ENCODE results near the gene TNFRSF14.
"Not testable (repeated sequence)": the region's sequence is repeated elsewhere in the genome, so short reads cannot be mapped to it uniquely, and the experiment has no call there.

Gene TNFRSF14

DNA sequence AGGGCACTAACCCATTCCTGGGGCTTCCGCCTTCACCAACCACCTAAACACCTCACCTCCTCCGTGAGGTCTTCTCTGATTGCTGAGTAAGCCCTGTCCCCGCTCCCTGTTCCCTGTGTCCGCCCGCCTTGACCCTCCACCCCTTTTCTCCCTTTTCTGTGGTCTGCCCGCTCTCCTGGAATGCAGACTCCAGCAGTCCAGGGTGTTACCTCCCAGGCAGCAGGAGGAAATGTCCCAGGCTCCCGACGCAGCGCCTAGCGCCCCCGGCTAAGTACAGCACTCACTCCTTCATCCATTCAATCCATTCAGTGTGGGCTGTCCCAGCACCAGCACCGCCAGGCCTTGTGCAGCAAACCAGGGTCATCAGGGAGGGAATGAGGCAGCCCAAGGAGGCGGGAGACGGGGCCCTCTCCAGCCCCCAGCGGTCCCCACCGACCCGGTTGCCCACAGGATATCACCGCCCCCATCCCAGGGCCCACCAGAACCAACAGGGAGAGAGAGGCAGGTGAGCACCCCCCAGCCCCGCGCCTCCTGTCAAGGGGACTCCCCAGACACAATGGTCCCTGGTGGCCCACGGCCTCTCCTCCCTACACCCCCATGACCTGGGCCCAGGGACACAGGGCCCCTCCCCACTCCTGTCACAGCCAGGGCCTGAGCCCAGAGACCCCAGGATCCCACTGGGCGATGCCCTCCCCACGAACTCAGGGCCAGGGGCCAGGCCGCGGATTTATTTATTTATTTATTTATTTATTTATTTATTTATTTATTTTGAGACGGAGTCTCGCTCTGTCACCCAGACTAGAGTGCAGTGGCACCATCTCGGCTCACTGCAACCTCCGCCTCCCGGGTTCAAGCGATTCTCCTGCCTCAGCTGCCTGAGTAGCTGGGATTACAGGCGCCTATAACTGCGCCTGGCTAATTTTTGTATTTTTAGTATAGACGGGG is 10.2 kb downstream of the TNFRSF14 start:
- H3K4me2 ChIP-seq (ENCODE audit: low read length), result no peak overlapping the region
- H3K36me3 ChIP-seq (ENCODE audit: control insufficient read depth, low read length), result no peaks in the 10 kb centered on the region

DNA sequence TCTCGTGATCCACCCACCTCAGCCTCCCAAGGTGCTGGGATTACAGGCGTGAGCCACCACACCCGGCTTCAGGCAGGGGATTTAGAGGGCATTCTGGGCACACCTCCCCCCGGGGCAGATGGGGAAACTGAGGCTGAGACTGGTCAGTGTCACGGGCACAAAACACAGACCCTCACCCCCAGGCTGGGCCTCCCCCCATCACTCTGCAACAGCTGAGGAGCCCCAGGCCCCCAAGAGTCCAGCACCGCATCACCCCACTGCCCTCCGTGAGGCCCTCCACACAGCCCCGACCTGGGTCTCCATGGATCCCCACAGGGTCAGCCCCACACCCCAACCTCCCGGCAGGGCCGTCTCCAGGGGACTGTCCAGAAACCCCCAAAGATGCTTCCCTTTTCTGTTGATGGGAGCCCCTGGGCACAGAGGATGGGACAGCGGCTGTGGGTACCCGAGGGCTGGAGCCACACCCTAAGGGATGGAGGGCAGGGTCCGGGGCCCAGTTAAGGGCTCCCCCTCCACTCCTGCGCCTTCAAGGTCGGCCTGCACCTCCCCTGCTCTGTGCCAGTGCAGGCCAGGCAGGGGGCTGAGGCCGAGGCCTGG is 11.0 kb downstream of the TNFRSF14 start:
- Histone ChIP-seq H4K20me1 (ENCODE audit: control insufficient read depth, insufficient read depth, low read depth, low read length) (no peaks in the 10 kb centered on the region), H3F3A (ENCODE audit: control insufficient read depth, insufficient read depth) (no peaks in the 10 kb centered on the region), H3K4me2 (ENCODE audit: low read length) (no peak overlapping the region), H3K79me2 (ENCODE audit: control insufficient read depth, low read length) (no peaks in the 10 kb centered on the region), H3K27ac (ENCODE audit: low read depth, low read length) (no peak overlapping the region), H3K9me2 (replicated peaks; ENCODE audit: control insufficient read depth, low read length) (no peaks in the 10 kb centered on the region), H3K9me3 (ENCODE audit: control insufficient read depth, insufficient read depth, low read length) (no peaks in the 10 kb centered on the region), H3K27me3 (ENCODE audit: control insufficient read depth, low read length) (no peaks in the 10 kb centered on the region), H3K36me3 (ENCODE audit: control insufficient read depth, low read length) (no peaks in the 10 kb centered on the region), H3K4me3 (ENCODE audit: low read length) (no peak overlapping the region), H3K4me1 (ENCODE audit: control insufficient read depth, low read length) (no peaks in the 10 kb centered on the region)
- no peak for TF ChIP-seq EZH2phosphoT487 (IDR thresholded peaks at IDR 0.05; ENCODE audit: borderline replicate concordance, low read length)
- TF ChIP-seq, protein P1, sequence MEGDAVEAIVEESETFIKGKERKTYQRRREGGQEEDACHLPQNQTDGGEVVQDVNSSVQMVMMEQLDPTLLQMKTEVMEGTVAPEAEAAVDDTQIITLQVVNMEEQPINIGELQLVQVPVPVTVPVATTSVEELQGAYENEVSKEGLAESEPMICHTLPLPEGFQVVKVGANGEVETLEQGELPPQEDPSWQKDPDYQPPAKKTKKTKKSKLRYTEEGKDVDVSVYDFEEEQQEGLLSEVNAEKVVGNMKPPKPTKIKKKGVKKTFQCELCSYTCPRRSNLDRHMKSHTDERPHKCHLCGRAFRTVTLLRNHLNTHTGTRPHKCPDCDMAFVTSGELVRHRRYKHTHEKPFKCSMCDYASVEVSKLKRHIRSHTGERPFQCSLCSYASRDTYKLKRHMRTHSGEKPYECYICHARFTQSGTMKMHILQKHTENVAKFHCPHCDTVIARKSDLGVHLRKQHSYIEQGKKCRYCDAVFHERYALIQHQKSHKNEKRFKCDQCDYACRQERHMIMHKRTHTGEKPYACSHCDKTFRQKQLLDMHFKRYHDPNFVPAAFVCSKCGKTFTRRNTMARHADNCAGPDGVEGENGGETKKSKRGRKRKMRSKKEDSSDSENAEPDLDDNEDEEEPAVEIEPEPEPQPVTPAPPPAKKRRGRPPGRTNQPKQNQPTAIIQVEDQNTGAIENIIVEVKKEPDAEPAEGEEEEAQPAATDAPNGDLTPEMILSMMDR (IDR thresholded peaks at IDR 0.05; ENCODE audit: low read depth, low read length, poor library complexity, severe bottlenecking), result no peak

More for the DNA sequence above, 10.2 kb downstream of the TNFRSF14 start:
- Histone ChIP-seq H3K27ac (ENCODE audit: low read depth, low read length) (no peak overlapping the region), H3K4me1 (ENCODE audit: control insufficient read depth, low read length) (no peaks in the 10 kb centered on the region), H3K79me2 (ENCODE audit: control insufficient read depth, low read length) (no peaks in the 10 kb centered on the region), H3K9me2 (replicated peaks; ENCODE audit: control insufficient read depth, low read length) (no peaks in the 10 kb centered on the region), H3K27me3 (ENCODE audit: control insufficient read depth, low read length) (no peaks in the 10 kb centered on the region), H3K9me3 (ENCODE audit: control insufficient read depth, insufficient read depth, low read length) (no peaks in the 10 kb centered on the region), H4K20me1 (ENCODE audit: control insufficient read depth, insufficient read depth, low read depth, low read length) (no peaks in the 10 kb centered on the region), H3F3A (ENCODE audit: control insufficient read depth, insufficient read depth) (no peaks in the 10 kb centered on the region), H3K4me3 (ENCODE audit: low read length) (no peak overlapping the region)
- no peak for TF ChIP-seq EZH2phosphoT487 (IDR thresholded peaks at IDR 0.05; ENCODE audit: borderline replicate concordance, low read length)
- TF ChIP-seq, protein P1 (IDR thresholded peaks at IDR 0.05; ENCODE audit: low read depth, low read length, poor library complexity, severe bottlenecking), result no peak

DNA sequence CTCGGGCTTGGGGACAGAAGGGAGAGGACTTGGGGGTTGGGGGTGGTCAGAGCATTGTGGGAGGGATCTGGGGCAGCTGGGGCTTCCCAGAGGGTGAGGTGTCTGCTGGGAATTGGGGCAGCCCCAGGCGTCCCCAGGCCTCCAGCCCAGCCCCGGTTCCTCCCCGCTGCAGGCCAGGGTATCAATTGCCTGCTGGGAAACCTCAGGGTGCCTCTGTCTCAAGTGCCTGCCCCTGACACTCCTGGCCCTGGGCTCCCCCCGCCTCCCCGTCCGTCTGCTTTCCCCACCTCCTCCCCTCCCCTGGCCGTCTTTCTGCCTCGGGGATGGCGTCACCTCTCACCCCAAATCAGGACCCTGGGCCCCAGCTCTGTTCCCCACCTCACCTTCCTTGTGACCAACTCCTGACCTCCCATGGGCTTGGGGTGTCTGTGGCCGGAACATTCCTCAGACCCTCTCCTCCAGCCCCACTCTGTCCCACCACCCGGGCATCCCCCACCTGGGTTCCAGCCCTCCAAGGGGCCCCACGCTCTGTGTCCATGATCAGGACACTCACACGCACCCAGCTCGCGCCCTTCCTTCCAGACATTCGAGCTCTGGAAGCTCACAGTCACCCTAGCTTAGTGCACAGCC is 12.1 kb downstream of the TNFRSF14 start:
- H3K27ac ChIP-seq (ENCODE audit: low read depth, low read length); H3K9me3 ChIP-seq (ENCODE audit: control insufficient read depth, insufficient read depth, low read length); H3K79me2 ChIP-seq (ENCODE audit: control insufficient read depth, low read length); H3K27me3 ChIP-seq (ENCODE audit: control insufficient read depth, low read length); H3K36me3 ChIP-seq (ENCODE audit: control insufficient read depth, low read length); H3F3A ChIP-seq (ENCODE audit: control insufficient read depth, insufficient read depth); H4K20me1 ChIP-seq (ENCODE audit: control insufficient read depth, insufficient read depth, low read depth, low read length); H3K4me2 ChIP-seq (ENCODE audit: low read length); H3K9me2 ChIP-seq (replicated peaks; ENCODE audit: control insufficient read depth, low read length); H3K4me1 ChIP-seq (ENCODE audit: control insufficient read depth, low read length); H3K4me3 ChIP-seq (ENCODE audit: low read length): not testable (repeated sequence)

Data from DOHH2 (cell line).